Measurements from ENCODE around the gene COX6B2. TPM values are rescaled to one million over a fixed set of nuclear protein-coding genes. Genes with fewer than 3 reads are reported as not detected.

Gene COX6B2
- total and polyA plus RNA-seq, 4 donors: not detected

DNA sequence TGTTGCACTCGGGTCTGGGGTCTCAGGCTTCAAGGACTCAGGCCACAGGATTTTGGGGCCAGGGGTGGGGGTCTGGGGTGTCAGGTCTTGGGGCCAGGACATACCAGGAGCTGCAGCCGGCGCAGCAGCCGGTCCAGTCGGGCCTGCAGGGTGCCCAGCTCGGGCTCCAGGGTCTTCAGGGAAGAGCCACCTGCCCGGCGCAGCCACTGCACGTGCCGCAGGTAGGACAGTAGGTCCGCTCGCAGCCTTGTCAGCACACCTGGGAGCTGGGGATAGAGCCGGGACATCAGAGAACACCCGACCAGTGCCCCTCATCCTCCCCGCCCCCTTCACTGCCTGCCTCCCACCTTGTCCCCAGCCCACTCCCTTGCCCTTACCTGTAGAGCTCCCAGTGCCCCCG is 13.6 kb upstream of the COX6B2 start:
- TF ChIP-seq FOXA2 (IDR thresholded peaks at IDR 0.05) (no peak), YY1 (IDR thresholded peaks at IDR 0.05) (no peak), FOXA1 (IDR thresholded peaks at IDR 0.05) (no peak), TAF1 (conservative IDR thresholded peaks at IDR 0.05) (no peak), HNF4G (IDR thresholded peaks at IDR 0.05) (no peak), RXRA (IDR thresholded peaks at IDR 0.05) (no peak), SP1 (IDR thresholded peaks at IDR 0.05) (no peak), JUND (IDR thresholded peaks at IDR 0.05) (no peak), GABPA (IDR thresholded peaks at IDR 0.05 in 1 of 2, conservative IDR thresholded peaks at IDR 0.05 in 1 of 2) (no peak), EGR1 (IDR thresholded peaks at IDR 0.05; ENCODE audit: low read depth in 2 of 2) (no peak)
- TF ChIP-seq, protein P1, sequence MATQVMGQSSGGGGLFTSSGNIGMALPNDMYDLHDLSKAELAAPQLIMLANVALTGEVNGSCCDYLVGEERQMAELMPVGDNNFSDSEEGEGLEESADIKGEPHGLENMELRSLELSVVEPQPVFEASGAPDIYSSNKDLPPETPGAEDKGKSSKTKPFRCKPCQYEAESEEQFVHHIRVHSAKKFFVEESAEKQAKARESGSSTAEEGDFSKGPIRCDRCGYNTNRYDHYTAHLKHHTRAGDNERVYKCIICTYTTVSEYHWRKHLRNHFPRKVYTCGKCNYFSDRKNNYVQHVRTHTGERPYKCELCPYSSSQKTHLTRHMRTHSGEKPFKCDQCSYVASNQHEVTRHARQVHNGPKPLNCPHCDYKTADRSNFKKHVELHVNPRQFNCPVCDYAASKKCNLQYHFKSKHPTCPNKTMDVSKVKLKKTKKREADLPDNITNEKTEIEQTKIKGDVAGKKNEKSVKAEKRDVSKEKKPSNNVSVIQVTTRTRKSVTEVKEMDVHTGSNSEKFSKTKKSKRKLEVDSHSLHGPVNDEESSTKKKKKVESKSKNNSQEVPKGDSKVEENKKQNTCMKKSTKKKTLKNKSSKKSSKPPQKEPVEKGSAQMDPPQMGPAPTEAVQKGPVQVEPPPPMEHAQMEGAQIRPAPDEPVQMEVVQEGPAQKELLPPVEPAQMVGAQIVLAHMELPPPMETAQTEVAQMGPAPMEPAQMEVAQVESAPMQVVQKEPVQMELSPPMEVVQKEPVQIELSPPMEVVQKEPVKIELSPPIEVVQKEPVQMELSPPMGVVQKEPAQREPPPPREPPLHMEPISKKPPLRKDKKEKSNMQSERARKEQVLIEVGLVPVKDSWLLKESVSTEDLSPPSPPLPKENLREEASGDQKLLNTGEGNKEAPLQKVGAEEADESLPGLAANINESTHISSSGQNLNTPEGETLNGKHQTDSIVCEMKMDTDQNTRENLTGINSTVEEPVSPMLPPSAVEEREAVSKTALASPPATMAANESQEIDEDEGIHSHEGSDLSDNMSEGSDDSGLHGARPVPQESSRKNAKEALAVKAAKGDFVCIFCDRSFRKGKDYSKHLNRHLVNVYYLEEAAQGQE (IDR thresholded peaks at IDR 0.05): no peak
- TF ChIP-seq, protein P2, sequence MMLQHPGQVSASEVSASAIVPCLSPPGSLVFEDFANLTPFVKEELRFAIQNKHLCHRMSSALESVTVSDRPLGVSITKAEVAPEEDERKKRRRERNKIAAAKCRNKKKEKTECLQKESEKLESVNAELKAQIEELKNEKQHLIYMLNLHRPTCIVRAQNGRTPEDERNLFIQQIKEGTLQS (IDR thresholded peaks at IDR 0.05): no peak
- TF ChIP-seq, protein P3, sequence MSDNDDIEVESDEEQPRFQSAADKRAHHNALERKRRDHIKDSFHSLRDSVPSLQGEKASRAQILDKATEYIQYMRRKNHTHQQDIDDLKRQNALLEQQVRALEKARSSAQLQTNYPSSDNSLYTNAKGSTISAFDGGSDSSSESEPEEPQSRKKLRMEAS (IDR thresholded peaks at IDR 0.05): no peak
- TF ChIP-seq, protein P4, sequence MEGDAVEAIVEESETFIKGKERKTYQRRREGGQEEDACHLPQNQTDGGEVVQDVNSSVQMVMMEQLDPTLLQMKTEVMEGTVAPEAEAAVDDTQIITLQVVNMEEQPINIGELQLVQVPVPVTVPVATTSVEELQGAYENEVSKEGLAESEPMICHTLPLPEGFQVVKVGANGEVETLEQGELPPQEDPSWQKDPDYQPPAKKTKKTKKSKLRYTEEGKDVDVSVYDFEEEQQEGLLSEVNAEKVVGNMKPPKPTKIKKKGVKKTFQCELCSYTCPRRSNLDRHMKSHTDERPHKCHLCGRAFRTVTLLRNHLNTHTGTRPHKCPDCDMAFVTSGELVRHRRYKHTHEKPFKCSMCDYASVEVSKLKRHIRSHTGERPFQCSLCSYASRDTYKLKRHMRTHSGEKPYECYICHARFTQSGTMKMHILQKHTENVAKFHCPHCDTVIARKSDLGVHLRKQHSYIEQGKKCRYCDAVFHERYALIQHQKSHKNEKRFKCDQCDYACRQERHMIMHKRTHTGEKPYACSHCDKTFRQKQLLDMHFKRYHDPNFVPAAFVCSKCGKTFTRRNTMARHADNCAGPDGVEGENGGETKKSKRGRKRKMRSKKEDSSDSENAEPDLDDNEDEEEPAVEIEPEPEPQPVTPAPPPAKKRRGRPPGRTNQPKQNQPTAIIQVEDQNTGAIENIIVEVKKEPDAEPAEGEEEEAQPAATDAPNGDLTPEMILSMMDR (IDR thresholded peaks at IDR 0.05; ENCODE audit: low read depth, low read length, missing input control): no peak
- WGBS: 75% methylated on average over 16 of the region's 16 CpGs
- H3K9me3 ChIP-seq (ENCODE audit: control insufficient read depth in 4 of 4, low read length in 3 of 4): no peaks in the 10 kb centered on the region
- no peak for DNase-seq (ENCODE audit: low spot score)
- peaks cover 0 to 9% (median 1%) of the 10 kb centered on the region in 4 donors for H3K4me1 ChIP-seq (ENCODE audit: control insufficient read depth in 4 of 4, insufficient read depth in 4 of 4, low read length in 3 of 4)
- no peaks in the 10 kb centered on the region for H3K36me3 ChIP-seq (ENCODE audit: control insufficient read depth in 4 of 4, insufficient read depth in 3 of 4, low read depth in 1 of 4, low read length in 3 of 4)
- no peak overlapping the region for H3K4me3 ChIP-seq (ENCODE audit: low read depth in 1 of 3, low read length in 3 of 3)
- H3K27ac ChIP-seq (ENCODE audit: low read depth in 1 of 2, low read length in 2 of 2): no peak overlapping the region
- peaks cover 0 to 11% (median 7%) of the 10 kb centered on the region in 4 donors for H3K27me3 ChIP-seq (ENCODE audit: control insufficient read depth in 4 of 4, insufficient read depth in 4 of 4, low read length in 3 of 4)
- H3K9ac ChIP-seq (ENCODE audit: low read depth in 1 of 2, low read length in 2 of 2): no peak overlapping the region

DNA sequence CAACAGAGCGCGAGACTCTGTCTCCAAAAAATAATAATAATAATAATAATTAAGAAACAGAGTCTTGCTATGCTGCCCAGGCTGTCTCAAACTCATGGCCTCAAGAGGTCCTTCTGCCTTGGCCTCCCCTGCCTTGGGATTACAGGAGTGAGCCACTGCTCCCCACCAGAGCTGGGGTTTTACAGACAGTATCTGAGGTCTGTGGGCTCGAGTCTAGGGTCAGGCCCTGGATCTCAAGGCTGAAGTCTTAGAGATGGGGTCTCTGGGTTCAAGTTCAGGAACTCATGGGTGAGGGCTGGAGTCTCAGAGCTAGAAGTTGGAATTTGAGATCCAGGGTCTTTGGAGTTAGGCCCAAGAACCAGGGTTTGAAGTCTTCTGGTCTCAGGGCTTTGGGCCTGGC is 12.3 kb upstream of the COX6B2 start:
- no peak overlapping the region for H3K4me3 ChIP-seq (ENCODE audit: low read depth in 1 of 3, low read length in 3 of 3)
- H3K27ac ChIP-seq (ENCODE audit: low read depth in 1 of 2, low read length in 2 of 2): no peak overlapping the region
- H3K9me3 ChIP-seq (ENCODE audit: control insufficient read depth in 4 of 4, low read length in 3 of 4): no peaks in the 10 kb centered on the region
- H3K36me3 ChIP-seq (ENCODE audit: control insufficient read depth in 4 of 4, insufficient read depth in 3 of 4, low read depth in 1 of 4, low read length in 3 of 4): no peaks in the 10 kb centered on the region
- no peak overlapping the region for H3K9ac ChIP-seq (ENCODE audit: low read depth in 1 of 2, low read length in 2 of 2)
- no peak for DNase-seq (ENCODE audit: low spot score)
- 65% methylated on average over 3 of the region's 3 CpGs for WGBS
- H3K4me1 ChIP-seq (ENCODE audit: control insufficient read depth in 4 of 4, insufficient read depth in 4 of 4, low read length in 3 of 4): peaks cover 0 to 9% (median 1%) of the 10 kb centered on the region in 4 donors
- H3K27me3 ChIP-seq (ENCODE audit: control insufficient read depth in 4 of 4, insufficient read depth in 4 of 4, low read length in 3 of 4): peaks cover 0 to 7% (median under 1%) of the 10 kb centered on the region in 4 donors
- TF ChIP-seq TAF1 (conservative IDR thresholded peaks at IDR 0.05) (no peak), RXRA (IDR thresholded peaks at IDR 0.05) (no peak), FOXA1 (IDR thresholded peaks at IDR 0.05) (no peak), GABPA (IDR thresholded peaks at IDR 0.05 in 1 of 2, conservative IDR thresholded peaks at IDR 0.05 in 1 of 2) (no peak), SP1 (IDR thresholded peaks at IDR 0.05) (no peak), YY1 (IDR thresholded peaks at IDR 0.05) (no peak), RAD21 (IDR thresholded peaks at IDR 0.05) (no peak), EGR1 (IDR thresholded peaks at IDR 0.05; ENCODE audit: low read depth in 2 of 2) (no peak)
- TF ChIP-seq, protein P1 (IDR thresholded peaks at IDR 0.05): no peak
- TF ChIP-seq, protein P2 (IDR thresholded peaks at IDR 0.05): no peak
- TF ChIP-seq, protein P3 (IDR thresholded peaks at IDR 0.05): no peak
- TF ChIP-seq, protein P5, sequence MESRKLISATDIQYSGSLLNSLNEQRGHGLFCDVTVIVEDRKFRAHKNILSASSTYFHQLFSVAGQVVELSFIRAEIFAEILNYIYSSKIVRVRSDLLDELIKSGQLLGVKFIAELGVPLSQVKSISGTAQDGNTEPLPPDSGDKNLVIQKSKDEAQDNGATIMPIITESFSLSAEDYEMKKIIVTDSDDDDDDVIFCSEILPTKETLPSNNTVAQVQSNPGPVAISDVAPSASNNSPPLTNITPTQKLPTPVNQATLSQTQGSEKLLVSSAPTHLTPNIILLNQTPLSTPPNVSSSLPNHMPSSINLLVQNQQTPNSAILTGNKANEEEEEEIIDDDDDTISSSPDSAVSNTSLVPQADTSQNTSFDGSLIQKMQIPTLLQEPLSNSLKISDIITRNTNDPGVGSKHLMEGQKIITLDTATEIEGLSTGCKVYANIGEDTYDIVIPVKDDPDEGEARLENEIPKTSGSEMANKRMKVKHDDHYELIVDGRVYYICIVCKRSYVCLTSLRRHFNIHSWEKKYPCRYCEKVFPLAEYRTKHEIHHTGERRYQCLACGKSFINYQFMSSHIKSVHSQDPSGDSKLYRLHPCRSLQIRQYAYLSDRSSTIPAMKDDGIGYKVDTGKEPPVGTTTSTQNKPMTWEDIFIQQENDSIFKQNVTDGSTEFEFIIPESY (IDR thresholded peaks at IDR 0.05): no peak
- TF ChIP-seq, protein P4 (IDR thresholded peaks at IDR 0.05; ENCODE audit: low read depth, low read length, missing input control): no peak
